Measurements from ENCODE around the gene TSC2. TPM values are rescaled to one million over a fixed set of nuclear protein-coding genes. Genes with fewer than 3 reads are reported as not detected.
A peak's percentile ranks its signal among the peaks of the same experiment; 100 is the strongest.

The TSC2 gene
- total RNA-seq, 1 donor from 2014 or later = 139 TPM

DNA sequence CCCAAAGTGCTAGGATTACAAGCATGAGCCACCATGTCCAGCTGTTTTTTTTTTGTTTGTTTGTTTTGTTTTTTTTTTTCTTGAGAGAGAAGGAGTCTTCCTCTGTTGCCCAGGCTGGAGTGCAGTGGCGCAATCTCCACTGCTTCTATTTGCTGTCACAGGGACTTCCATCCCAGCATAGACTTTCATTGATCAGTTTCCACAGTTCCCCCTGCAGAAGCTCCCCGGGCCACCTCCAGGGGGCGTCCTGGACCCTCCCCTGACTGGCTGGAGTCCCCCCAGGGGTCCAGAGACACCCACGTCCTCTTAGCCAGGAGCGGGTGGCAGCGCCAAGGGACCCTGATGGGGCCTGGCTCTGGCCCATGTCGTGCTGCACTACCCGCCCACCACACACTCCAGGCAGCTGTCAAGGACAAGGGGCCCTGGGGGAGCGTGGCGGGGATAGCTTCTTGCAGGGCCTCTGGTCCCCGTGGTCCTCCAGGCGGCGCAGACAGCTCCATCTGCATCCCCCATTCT lies 31.3 kb upstream of the TSC2 start:
- Mint-ChIP-seq H3K4me1 (peaks cover 5% of the 10 kb centered on the region), H3K4me3 (no peak overlapping the region), H3K9me3 (no peaks in the 10 kb centered on the region), H3K27ac (no peak overlapping the region), H3K36me3 (ENCODE audit: low read depth) (no peaks in the 10 kb centered on the region), H3K27me3 (peaks cover 16% of the 10 kb centered on the region)
- DNase-seq = no peak
- peak; percentile 26 for ATAC-seq (ENCODE audit: low read depth)
- TF ChIP-seq, protein P1, sequence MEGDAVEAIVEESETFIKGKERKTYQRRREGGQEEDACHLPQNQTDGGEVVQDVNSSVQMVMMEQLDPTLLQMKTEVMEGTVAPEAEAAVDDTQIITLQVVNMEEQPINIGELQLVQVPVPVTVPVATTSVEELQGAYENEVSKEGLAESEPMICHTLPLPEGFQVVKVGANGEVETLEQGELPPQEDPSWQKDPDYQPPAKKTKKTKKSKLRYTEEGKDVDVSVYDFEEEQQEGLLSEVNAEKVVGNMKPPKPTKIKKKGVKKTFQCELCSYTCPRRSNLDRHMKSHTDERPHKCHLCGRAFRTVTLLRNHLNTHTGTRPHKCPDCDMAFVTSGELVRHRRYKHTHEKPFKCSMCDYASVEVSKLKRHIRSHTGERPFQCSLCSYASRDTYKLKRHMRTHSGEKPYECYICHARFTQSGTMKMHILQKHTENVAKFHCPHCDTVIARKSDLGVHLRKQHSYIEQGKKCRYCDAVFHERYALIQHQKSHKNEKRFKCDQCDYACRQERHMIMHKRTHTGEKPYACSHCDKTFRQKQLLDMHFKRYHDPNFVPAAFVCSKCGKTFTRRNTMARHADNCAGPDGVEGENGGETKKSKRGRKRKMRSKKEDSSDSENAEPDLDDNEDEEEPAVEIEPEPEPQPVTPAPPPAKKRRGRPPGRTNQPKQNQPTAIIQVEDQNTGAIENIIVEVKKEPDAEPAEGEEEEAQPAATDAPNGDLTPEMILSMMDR (IDR thresholded peaks at IDR 0.05) = no peak
- CTCF ChIA-PET = interaction anchor here (0.6 to 0.7 kb wide), 2 partner anchors 13 to 124 kb away, joined by 3 to 4 read pairs; no protein-coding TSS in a partner anchor
- intact Hi-C loops (cut with micrococcal nuclease) = no loop called here
- POLR2A ChIA-PET = interaction anchor here (1.0 kb wide), 1 partner anchor 139 kb away, joined by 4 read pairs; the partner anchor contains the start of gene TRAF7

GRCh38 chr16:2019518-2019920 lies 28.3 kb upstream of the TSC2 start, which contains the start of gene NPW:
Gene NPW (plus strand): TSS chr16:2019785.
- TF ChIP-seq, protein P1 (IDR thresholded peaks at IDR 0.05) = no peak
- ChIA-PET POLR2A (interaction anchor here (0.5 to 2.1 kb wide), 5 partner anchors 54 to 532 kb away, joined by 3 to 9 read pairs (median 5); partner anchors contain the start of genes RPS2 and TRAF7), CTCF (interaction anchor here (1.4 kb wide), 1 partner anchor 15 kb away, joined by 6 read pairs; no protein-coding TSS in a partner anchor)
- ATAC-seq (ENCODE audit: low read depth) (no peak), DNase-seq (no peak)
- no peaks in the 10 kb centered on the region for H3K9me3 Mint-ChIP-seq
- H3K27ac Mint-ChIP-seq = no peak within 1 kb of the TSS
- no peaks in the 10 kb centered on the region for H3K36me3 Mint-ChIP-seq (ENCODE audit: low read depth)
- H3K4me1 Mint-ChIP-seq = peaks cover 15% of the 10 kb centered on the region
- peak within 1 kb of the TSS; percentile 28 for H3K4me3 Mint-ChIP-seq
- intact Hi-C loops (cut with micrococcal nuclease) = no loop called here
- H3K27me3 Mint-ChIP-seq = peaks cover 25% of the 10 kb centered on the region

DNA sequence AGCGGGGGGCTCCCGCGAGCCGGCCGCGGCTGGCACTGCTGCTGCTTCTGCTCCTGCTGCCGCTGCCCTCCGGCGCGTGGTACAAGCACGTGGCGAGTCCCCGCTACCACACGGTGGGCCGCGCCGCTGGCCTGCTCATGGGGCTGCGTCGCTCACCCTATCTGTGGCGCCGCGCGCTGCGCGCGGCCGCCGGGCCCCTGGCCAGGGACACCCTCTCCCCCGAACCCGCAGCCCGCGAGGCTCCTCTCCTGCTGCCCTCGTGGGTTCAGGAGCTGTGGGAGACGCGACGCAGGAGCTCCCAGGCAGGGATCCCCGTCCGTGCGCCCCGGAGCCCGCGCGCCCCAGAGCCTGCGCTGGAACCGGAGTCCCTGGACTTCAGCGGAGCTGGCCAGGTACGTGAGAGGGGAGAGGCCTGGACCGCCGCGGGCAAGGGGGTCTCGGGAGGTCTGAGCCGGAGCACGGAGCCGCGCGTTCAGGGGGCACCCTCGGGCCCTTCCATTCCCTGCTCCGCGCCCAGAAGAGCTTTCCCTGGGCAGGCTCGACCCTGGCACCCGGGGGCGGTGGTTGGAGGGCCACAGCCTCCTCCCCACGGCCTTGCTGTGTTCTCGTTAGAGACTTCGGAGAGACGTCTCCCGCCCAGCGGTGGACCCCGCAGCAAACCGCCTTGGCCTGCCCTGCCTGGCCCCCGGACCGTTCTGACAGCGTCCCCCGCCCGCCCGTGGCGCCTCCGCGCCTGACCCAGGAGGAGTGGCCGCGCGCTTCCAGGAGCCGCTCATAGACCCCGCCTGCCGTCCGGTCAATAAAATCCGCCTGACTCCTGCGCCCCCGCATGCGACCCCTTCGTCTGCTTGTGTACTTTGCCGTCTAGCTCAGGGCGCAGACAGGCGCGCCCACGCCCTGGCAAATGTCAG lies 27.6 kb upstream of the TSC2 start:
- ATAC-seq (ENCODE audit: low read depth) (no peak), DNase-seq (no peak)
- peaks cover 15% of the 10 kb centered on the region for H3K4me1 Mint-ChIP-seq
- H3K36me3 Mint-ChIP-seq (ENCODE audit: low read depth) = no peaks in the 10 kb centered on the region
- H3K27me3 Mint-ChIP-seq = peaks cover 27% of the 10 kb centered on the region
- ChIA-PET CTCF (interaction anchor here (1.4 kb wide), 1 partner anchor 16 kb away, joined by 6 read pairs; no protein-coding TSS in a partner anchor), POLR2A (interaction anchor here (0.5 to 2.1 kb wide), 9 partner anchors 27 to 927 kb away, joined by 3 to 13 read pairs (median 6); partner anchors contain the start of genes RPS2 and TRAF7)
- no peak overlapping the region for H3K27ac Mint-ChIP-seq
- TF ChIP-seq, protein P1 (IDR thresholded peaks at IDR 0.05) = no peak
- intact Hi-C loops (cut with micrococcal nuclease) = no loop called here
- peak overlapping the region; percentile 28 for H3K4me3 Mint-ChIP-seq
- H3K9me3 Mint-ChIP-seq = no peaks in the 10 kb centered on the region

DNA sequence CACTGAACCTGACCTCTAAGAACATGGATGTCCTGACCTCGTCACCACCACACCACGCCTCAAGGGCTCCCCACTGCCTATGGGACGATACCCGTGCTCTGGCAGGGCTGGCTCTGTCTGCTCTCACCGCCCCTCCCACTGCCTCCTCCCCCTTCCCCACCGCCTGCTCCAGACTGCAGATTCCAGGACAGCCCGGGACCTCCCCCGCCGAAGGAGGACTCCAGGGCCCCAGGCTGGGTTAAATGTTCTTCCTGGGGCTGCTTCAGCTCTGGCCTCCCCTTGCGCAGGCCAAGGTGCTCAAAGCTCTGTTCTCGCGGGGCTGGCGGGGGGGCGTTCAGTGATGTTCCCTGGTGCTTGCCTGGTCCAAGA lies 25.1 kb upstream of the TSC2 start:
- Mint-ChIP-seq H3K36me3 (ENCODE audit: low read depth) (no peaks in the 10 kb centered on the region), H3K27ac (no peak overlapping the region), H3K4me1 (peaks cover 24% of the 10 kb centered on the region), H3K4me3 (peak overlapping the region; percentile 79), H3K9me3 (no peaks in the 10 kb centered on the region), H3K27me3 (peaks cover 30% of the 10 kb centered on the region)
- ChIA-PET CTCF (interaction anchor here (0.9 to 2.4 kb wide), 9 partner anchors 19 to 479 kb away, joined by 3 to 20 read pairs (median 3); partner anchors contain the start of genes ECI1, PKD1 and TRAF7), POLR2A (interaction anchor here (0.7 to 1.5 kb wide), 12 partner anchors 19 to 1166 kb away, joined by 3 to 21 read pairs (median 7); partner anchors contain the start of genes NTHL1, PKD1, RAB26 and TRAF7)
- intact Hi-C loops (cut with micrococcal nuclease) = loop anchor here (1.0 to 2.0 kb wide), 9 partner anchors 14 to 479 kb away; partner anchors contain the start of genes E4F1, ECI1, NTHL1 and TSC2
- TF ChIP-seq, protein P1 (IDR thresholded peaks at IDR 0.05) = no peak
- ATAC-seq (ENCODE audit: low read depth) (peak; percentile 23), DNase-seq (no peak)
